SK-N-SH treated with all-trans-retinoic acid at 6 μM for 48 hours (cell line): Measurements from ENCODE around the gene ERCC4.

ENCODE experiments used
- CREB5 ChIP-seq: fragments of 250-450 bp; sonication (Bioruptor Pico); IDR thresholded peaks from 2 replicates; pipeline ENCODE4 v1.5.1; 2020; ENCODE audit warnings: low read depth, mild to moderate bottlenecking, moderate library complexity
- ESRRG ChIP-seq: fragments of 250-450 bp; sonication (Bioruptor Pico); IDR thresholded peaks from 2 replicates; pipeline ENCODE4 v1.6.1; 2021; ENCODE audit warnings: mild to moderate bottlenecking
- PATZ1 ChIP-seq: fragments of 250-450 bp; sonication (Bioruptor Pico); IDR thresholded peaks from 2 replicates; pipeline ENCODE4 v1.8.0; 2020; ENCODE audit warnings: mild to moderate bottlenecking, moderate library complexity, borderline replicate concordance
- ZFP3 ChIP-seq: fragments of 250-450 bp; sonication (Bioruptor Pico); IDR thresholded peaks from 2 replicates; pipeline ENCODE4 v1.5.0; 2020; ENCODE audit warnings: mild to moderate bottlenecking, moderate library complexity
- ZFP30 ChIP-seq: fragments of 450-650 bp; formaldehyde crosslinking; IDR thresholded peaks from 2 replicates; pipeline ENCODE4 v1.5.0; 2022; ENCODE audit warnings: mild to moderate bottlenecking, moderate library complexity
- ZNF565 ChIP-seq: fragments of 450-650 bp; formaldehyde crosslinking; conservative IDR thresholded peaks from 2 replicates; pipeline ENCODE4 v1.5.0; 2020; ENCODE audit warnings: low read depth, mild to moderate bottlenecking, moderate library complexity
- ZNF70 ChIP-seq: fragments of 450-650 bp; formaldehyde crosslinking; IDR thresholded peaks from 2 replicates; pipeline ENCODE4 v1.5.0; 2020; ENCODE audit warnings: mild to moderate bottlenecking, moderate library complexity
- ZNF8 ChIP-seq: fragments of 450-650 bp; formaldehyde crosslinking; IDR thresholded peaks from 2 replicates; pipeline ENCODE4 v1.5.0; 2020; ENCODE audit warnings: mild to moderate bottlenecking, moderate library complexity

- TF ChIP-seq ZNF8 (CRISPR knock-in tag), result no peak
- TF ChIP-seq ESRRG (CRISPR knock-in tag), result no peak
- no peak for TF ChIP-seq ZFP3 (CRISPR knock-in tag)
- no peak for TF ChIP-seq PATZ1
- no peak for TF ChIP-seq CREB5 (CRISPR knock-in tag)
- no peak for TF ChIP-seq ZNF70 (CRISPR knock-in tag)
- TF ChIP-seq ZFP30 (CRISPR knock-in tag), result no peak
- TF ChIP-seq ZNF565 (CRISPR knock-in tag), result no peak
Observed at GRCh38 chr16:13926891-13927290, 6.9 kb downstream of the ERCC4 start.
